ENCODE results near the gene CHKA.

The CHKA gene

GRCh38 chr11:68067991-68068390 is 53.2 kb downstream of the CHKA start:
- DNase-seq = no peak

- DNase-seq = no peak
These were observed 54.4 kb downstream of the CHKA start for GRCh38 chr11:68066742-68067141.

GRCh38 chr11:68065841-68066240 is 55.3 kb downstream of the CHKA start:
- DNase-seq = no peak

GRCh38 chr11:68064926-68065325 is 56.3 kb downstream of the CHKA start:
- no peak for DNase-seq

- no peak for DNase-seq
These were observed 59.7 kb downstream of the CHKA start for GRCh38 chr11:68061508-68061907.

GRCh38 chr11:68057807-68058206 is 63.4 kb downstream of the CHKA start:
- no peak for DNase-seq

- no peak for DNase-seq
These were observed 64.6 kb downstream of the CHKA start for GRCh38 chr11:68056317-68057285.

- no peak for DNase-seq
These were observed 67.0 kb downstream of the CHKA start for GRCh38 chr11:68053981-68054812.

- DNase-seq = no peak
These were observed 68.1 kb downstream of the CHKA start for GRCh38 chr11:68053117-68053516.

- DNase-seq = no peak
These were observed 68.9 kb downstream of the CHKA start for GRCh38 chr11:68052137-68052873.

GRCh38 chr11:68051191-68052136 is 69.7 kb downstream of the CHKA start:
- no peak for DNase-seq

GRCh38 chr11:68050371-68050841 is 70.8 kb downstream of the CHKA start:
- DNase-seq = no peak

GRCh38 chr11:68049509-68050370 is 71.4 kb downstream of the CHKA start:
- no peak for DNase-seq

- DNase-seq = no peak
These were observed 72.3 kb downstream of the CHKA start for GRCh38 chr11:68048681-68049508.

GRCh38 chr11:68047437-68048290 is 73.5 kb downstream of the CHKA start:
- DNase-seq = no peak

GRCh38 chr11:68044898-68045351 is 76.3 kb downstream of the CHKA start:
- DNase-seq = no peak

- no peak for DNase-seq
These were observed 76.9 kb downstream of the CHKA start for GRCh38 chr11:68044145-68044813.

All from stimulated activated CD8-positive, alpha-beta memory T cell treated with anti-CD3 and anti-CD28 coated beads, Interleukin-4, amount 100 ng/mL, for 48 hours (primary cell).